ENCODE results near the gene GAGE12H.
"Not testable (repeated sequence)": the region's sequence is repeated elsewhere in the genome, so short reads cannot be mapped to it uniquely, and the experiment has no call there.

The GAGE12H gene

DNA sequence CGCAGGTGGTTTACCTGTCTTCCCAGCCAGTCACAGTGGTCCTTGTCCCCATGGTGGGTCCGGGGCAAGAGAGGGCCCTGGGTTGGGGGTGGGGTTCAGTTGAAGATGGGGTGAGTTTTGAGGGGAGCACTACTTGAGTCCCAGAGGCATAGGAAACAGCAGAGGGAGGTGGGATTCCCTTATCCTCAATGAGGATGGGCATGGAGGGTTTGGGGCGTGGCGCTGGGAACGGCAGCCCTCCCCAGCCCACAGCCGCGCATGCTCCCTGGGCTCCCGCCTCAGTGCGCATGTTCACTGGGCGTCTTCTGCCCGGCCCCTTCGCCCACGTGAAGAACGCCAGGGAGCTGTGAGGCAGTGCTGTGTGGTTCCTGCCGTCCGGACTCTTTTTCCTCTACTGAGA is 9.4 kb downstream of the GAGE12H start, which contains the start of gene GAGE2A:
Gene GAGE2A (plus strand): TSS at position 301 of the 400 bp plus-strand sequence. CDS start 1,155 bp downstream, outside the sequence.
- H4K20me1 ChIP-seq (ENCODE audit: low read depth, low read length); H3K27ac ChIP-seq (ENCODE audit: low read depth, low read length); H3K4me2 ChIP-seq (ENCODE audit: low read depth, low read length, poor library complexity, severe bottlenecking); H3K9me3 ChIP-seq (ENCODE audit: insufficient read depth, low read length); H3K4me3 ChIP-seq (ENCODE audit: insufficient read depth, low read length, poor library complexity, severe bottlenecking); H3K9ac ChIP-seq (ENCODE audit: low read length); H3K9me2 ChIP-seq (replicated peaks; ENCODE audit: insufficient read depth, low read length); H3F3A ChIP-seq (ENCODE audit: insufficient read depth); H3K79me2 ChIP-seq (ENCODE audit: insufficient read depth, low read length); H2AFZ ChIP-seq (ENCODE audit: low read depth, low read length, severe bottlenecking); H3K36me3 ChIP-seq (ENCODE audit: low read length); H3K27me3 ChIP-seq (ENCODE audit: low read length): not testable (repeated sequence)

DNA sequence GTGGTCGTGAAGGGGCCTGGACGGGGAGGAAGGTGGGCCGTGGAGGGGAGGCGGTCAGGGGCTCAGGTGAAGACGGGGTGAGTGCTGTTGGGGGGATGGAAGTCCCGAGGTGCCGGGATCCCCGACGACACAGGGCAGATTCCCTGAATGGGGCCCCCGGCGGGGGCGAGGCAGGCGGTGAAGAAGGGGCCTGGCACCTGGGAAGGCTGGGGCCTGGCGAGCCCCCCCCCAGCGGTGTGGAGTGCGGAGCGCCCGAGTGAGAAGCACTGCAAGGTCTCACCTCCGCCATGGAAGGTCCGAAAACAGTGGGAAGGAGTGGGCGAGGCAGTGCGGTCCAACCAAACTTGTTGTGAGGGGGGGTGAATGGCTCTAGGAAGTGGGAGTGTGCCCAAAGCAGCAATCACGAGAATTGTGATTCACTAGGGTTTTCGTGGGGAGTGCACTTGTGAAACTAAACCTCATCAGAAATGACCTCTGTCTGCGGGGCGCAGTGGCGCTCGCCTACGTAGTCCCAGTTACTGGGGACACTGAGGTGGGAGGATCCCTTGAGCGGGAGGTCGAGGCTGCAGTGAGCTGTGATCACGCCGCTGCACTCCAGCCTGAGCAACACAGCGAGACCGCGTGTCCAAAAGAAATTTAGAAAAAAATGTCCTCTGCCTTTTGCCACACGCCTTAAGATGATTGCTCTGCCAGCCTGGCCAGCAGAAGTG is 10.2 kb downstream of the GAGE12H start:
- H3K27ac ChIP-seq (ENCODE audit: low read depth, low read length); H3K4me3 ChIP-seq (ENCODE audit: insufficient read depth, low read length, poor library complexity, severe bottlenecking); H4K20me1 ChIP-seq (ENCODE audit: low read depth, low read length); H3K9me3 ChIP-seq (ENCODE audit: insufficient read depth, low read length); H3K27me3 ChIP-seq (ENCODE audit: low read length); H2AFZ ChIP-seq (ENCODE audit: low read depth, low read length, severe bottlenecking); H3K9me2 ChIP-seq (replicated peaks; ENCODE audit: insufficient read depth, low read length); H3F3A ChIP-seq (ENCODE audit: insufficient read depth); H3K4me2 ChIP-seq (ENCODE audit: low read depth, low read length, poor library complexity, severe bottlenecking); H3K36me3 ChIP-seq (ENCODE audit: low read length); H3K79me2 ChIP-seq (ENCODE audit: insufficient read depth, low read length); H3K9ac ChIP-seq (ENCODE audit: low read length): not testable (repeated sequence)

DNA sequence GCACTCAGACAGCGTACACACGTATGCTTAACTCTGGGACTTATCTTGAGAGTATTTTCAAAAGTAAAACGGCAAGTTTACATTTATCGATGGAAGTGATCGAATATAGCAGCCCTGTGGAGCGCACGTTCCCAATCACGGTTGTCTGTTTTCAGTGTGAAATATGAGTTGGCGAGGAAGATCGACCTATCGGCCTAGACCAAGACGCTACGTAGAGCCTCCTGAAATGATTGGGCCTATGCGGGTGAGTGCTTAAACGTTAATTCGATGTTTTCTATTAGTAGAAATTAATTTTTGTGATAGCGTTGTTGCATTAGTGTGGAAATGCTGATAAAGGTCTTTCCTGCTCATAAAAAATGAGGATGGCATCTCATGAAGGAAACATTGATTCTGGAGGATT is 10.7 kb downstream of the GAGE12H start:
- not testable (repeated sequence) for H3F3A ChIP-seq (ENCODE audit: insufficient read depth); H3K9me2 ChIP-seq (replicated peaks; ENCODE audit: insufficient read depth, low read length); H2AFZ ChIP-seq (ENCODE audit: low read depth, low read length, severe bottlenecking); H3K27me3 ChIP-seq (ENCODE audit: low read length); H3K27ac ChIP-seq (ENCODE audit: low read depth, low read length); H3K36me3 ChIP-seq (ENCODE audit: low read length); H3K4me2 ChIP-seq (ENCODE audit: low read depth, low read length, poor library complexity, severe bottlenecking); H3K79me2 ChIP-seq (ENCODE audit: insufficient read depth, low read length); H3K4me3 ChIP-seq (ENCODE audit: insufficient read depth, low read length, poor library complexity, severe bottlenecking); H3K9me3 ChIP-seq (ENCODE audit: insufficient read depth, low read length); H4K20me1 ChIP-seq (ENCODE audit: low read depth, low read length); H3K9ac ChIP-seq (ENCODE audit: low read length)

DNA sequence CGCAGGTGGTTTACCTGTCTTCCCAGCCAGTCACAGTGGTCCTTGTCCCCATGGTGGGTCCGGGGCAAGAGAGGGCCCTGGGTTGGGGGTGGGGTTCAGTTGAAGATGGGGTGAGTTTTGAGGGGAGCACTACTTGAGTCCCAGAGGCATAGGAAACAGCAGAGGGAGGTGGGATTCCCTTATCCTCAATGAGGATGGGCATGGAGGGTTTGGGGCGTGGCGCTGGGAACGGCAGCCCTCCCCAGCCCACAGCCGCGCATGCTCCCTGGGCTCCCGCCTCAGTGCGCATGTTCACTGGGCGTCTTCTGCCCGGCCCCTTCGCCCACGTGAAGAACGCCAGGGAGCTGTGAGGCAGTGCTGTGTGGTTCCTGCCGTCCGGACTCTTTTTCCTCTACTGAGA is 19.0 kb downstream of the GAGE12H start, which contains the start of gene GAGE1:
Gene GAGE1 (plus strand): TSS at position 301 of the 400 bp plus-strand sequence. CDS start 1,155 bp downstream, outside the sequence.
- H3K9me2 ChIP-seq (replicated peaks; ENCODE audit: insufficient read depth, low read length); H4K20me1 ChIP-seq (ENCODE audit: low read depth, low read length): not testable (repeated sequence)

DNA sequence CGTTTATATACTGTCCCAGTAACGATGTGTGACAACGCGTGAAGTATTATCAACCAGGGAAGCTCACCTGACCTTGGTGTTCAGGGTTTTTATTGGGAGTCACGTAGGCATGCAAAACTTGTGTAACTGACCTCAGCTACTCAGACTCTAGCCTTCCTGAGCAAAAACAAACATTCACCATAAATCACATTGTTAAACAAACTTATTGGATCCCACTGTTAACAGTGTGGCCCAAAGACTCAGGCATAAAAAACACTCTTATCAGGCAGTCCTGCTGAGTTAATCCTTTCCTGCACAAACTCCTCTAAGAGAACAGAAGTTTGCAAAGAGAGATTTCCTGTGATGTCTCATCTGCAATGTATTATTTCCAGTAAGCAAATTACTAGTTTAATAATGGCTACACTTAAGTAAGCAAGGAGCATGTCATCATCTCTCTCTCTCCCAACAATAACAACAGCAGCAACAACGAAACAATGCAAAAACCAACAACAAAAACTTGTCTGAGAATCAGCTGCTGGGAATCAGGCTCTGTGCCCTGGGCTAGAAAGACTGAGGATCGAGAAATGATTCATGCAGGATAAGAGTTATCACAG is 31.1 kb downstream of the GAGE12H start:
- no peaks in the 10 kb centered on the region for H3K9me3 ChIP-seq (ENCODE audit: insufficient read depth, low read length)
- no peaks in the 10 kb centered on the region for H3K9me2 ChIP-seq (replicated peaks; ENCODE audit: insufficient read depth, low read length)
- H3K27ac ChIP-seq (ENCODE audit: low read depth, low read length): no peak overlapping the region
- H3K4me3 ChIP-seq (ENCODE audit: insufficient read depth, low read length, poor library complexity, severe bottlenecking): no peak overlapping the region
- no peak overlapping the region for H3K9ac ChIP-seq (ENCODE audit: low read length)
- H3F3A ChIP-seq (ENCODE audit: insufficient read depth): no peaks in the 10 kb centered on the region
- no peaks in the 10 kb centered on the region for H3K36me3 ChIP-seq (ENCODE audit: low read length)
- H3K27me3 ChIP-seq (ENCODE audit: low read length): no peaks in the 10 kb centered on the region
- H3K79me2 ChIP-seq (ENCODE audit: insufficient read depth, low read length): no peaks in the 10 kb centered on the region
- no peaks in the 10 kb centered on the region for H4K20me1 ChIP-seq (ENCODE audit: low read depth, low read length)
- TF ChIP-seq, protein P1, sequence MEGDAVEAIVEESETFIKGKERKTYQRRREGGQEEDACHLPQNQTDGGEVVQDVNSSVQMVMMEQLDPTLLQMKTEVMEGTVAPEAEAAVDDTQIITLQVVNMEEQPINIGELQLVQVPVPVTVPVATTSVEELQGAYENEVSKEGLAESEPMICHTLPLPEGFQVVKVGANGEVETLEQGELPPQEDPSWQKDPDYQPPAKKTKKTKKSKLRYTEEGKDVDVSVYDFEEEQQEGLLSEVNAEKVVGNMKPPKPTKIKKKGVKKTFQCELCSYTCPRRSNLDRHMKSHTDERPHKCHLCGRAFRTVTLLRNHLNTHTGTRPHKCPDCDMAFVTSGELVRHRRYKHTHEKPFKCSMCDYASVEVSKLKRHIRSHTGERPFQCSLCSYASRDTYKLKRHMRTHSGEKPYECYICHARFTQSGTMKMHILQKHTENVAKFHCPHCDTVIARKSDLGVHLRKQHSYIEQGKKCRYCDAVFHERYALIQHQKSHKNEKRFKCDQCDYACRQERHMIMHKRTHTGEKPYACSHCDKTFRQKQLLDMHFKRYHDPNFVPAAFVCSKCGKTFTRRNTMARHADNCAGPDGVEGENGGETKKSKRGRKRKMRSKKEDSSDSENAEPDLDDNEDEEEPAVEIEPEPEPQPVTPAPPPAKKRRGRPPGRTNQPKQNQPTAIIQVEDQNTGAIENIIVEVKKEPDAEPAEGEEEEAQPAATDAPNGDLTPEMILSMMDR (IDR thresholded peaks at IDR 0.05; ENCODE audit: insufficient read depth, low read length, poor library complexity, severe bottlenecking): no peak
- no peak for TF ChIP-seq EZH2phosphoT487 (conservative IDR thresholded peaks at IDR 0.05; ENCODE audit: low read length)
- H3K4me2 ChIP-seq (ENCODE audit: low read depth, low read length, poor library complexity, severe bottlenecking): no peak overlapping the region
- no peak overlapping the region for H2AFZ ChIP-seq (ENCODE audit: low read depth, low read length, severe bottlenecking)

More for the DNA sequence above, 19.0 kb downstream of the GAGE12H start, which contains the start of gene GAGE1:
- H3K9me3 ChIP-seq (ENCODE audit: insufficient read depth, low read length); H3K27me3 ChIP-seq (ENCODE audit: low read length); H3K9ac ChIP-seq (ENCODE audit: low read length); H2AFZ ChIP-seq (ENCODE audit: low read depth, low read length, severe bottlenecking); H3F3A ChIP-seq (ENCODE audit: insufficient read depth); H3K4me2 ChIP-seq (ENCODE audit: low read depth, low read length, poor library complexity, severe bottlenecking); H3K79me2 ChIP-seq (ENCODE audit: insufficient read depth, low read length); H3K27ac ChIP-seq (ENCODE audit: low read depth, low read length); H3K36me3 ChIP-seq (ENCODE audit: low read length); H3K4me3 ChIP-seq (ENCODE audit: insufficient read depth, low read length, poor library complexity, severe bottlenecking): not testable (repeated sequence)
